ENCODE results near the gene EXOC4. TPM values are rescaled to one million over a fixed set of nuclear protein-coding genes. Genes with fewer than 3 reads are reported as not detected.

The EXOC4 gene
- total and polyA plus RNA-seq, 7 donors: 7.6 to 63.0 (median 29.1) TPM

Other genes with a start within 250 kb of the EXOC4 start
- 100 to 1,000 TPM; 129 to 184 (median 135) TPM for gene CHCHD3, start 171.0 kb upstream of the EXOC4 start, total RNA-seq
- gene CHCHD3, start 171.0 kb upstream of the EXOC4 start, polyA plus RNA-seq: 100 to 1,000 TPM; 185 to 206 (median 188) TPM